Neuronal stem cell (in vitro differentiated cells): ENCODE measurements around the gene FXYD6.

Experiments
- DNase-seq: peaks from one replicate; pipeline ENCODE4 v3.0.0-alpha.2; 2013; ENCODE audit warnings: low spot score
- H2AFZ ChIP-seq: one replicate; pipeline ENCODE4 v1.6.1; 2013; ENCODE audit warnings: mild to moderate bottlenecking, low read length, inconsistent platforms
- H2AK5ac ChIP-seq: 2 replicates; pipeline ENCODE4 v1.6.1; 2013; ENCODE audit warnings: low read depth, mild to moderate bottlenecking, inconsistent platforms, low read length, moderate library complexity, mixed read lengths
- H2BK120ac ChIP-seq: 2 replicates; pipeline ENCODE4 v1.6.1; 2013; ENCODE audit warnings: low read depth, mild to moderate bottlenecking, inconsistent platforms, low read length, moderate library complexity, mixed read lengths
- H2BK12ac ChIP-seq: one replicate; pipeline ENCODE4 v1.6.1; 2013; ENCODE audit warnings: low read length, inconsistent platforms
- H2BK15ac ChIP-seq: 2 replicates; pipeline ENCODE4 v1.6.1; 2013; ENCODE audit warnings: mild to moderate bottlenecking, low read length, inconsistent platforms, mixed read lengths
- H2BK5ac ChIP-seq: one replicate; pipeline ENCODE4 v1.6.1; 2013; ENCODE audit warnings: inconsistent platforms, mild to moderate bottlenecking, low read length, moderate library complexity
- H3K14ac ChIP-seq: one replicate; pipeline ENCODE4 v1.6.1; 2013; ENCODE audit warnings: low read length, inconsistent platforms
- H3K18ac ChIP-seq: 2 replicates; pipeline ENCODE4 v1.6.1; 2013; ENCODE audit warnings: low read length, inconsistent platforms
- H3K23ac ChIP-seq: 2 replicates; pipeline ENCODE4 v1.6.1; 2013; ENCODE audit warnings: low read depth, mild to moderate bottlenecking, mixed read lengths, low read length, inconsistent platforms; ENCODE audit not compliant: poor library complexity
- H3K27ac ChIP-seq: replicated peaks from 3 replicates; pipeline ENCODE4 v1.5.1; 2013; ENCODE audit warnings: low read length, inconsistent platforms
- H3K27me3 ChIP-seq, 3 experiments: 2 replicates each; pipeline ENCODE4 v1.6.1; 2013; ENCODE audit warnings: low read length in 3 of 3, mild to moderate bottlenecking in 2 of 3, inconsistent platforms in 1 of 3, low read depth in 1 of 3, mixed read lengths in 1 of 3, moderate library complexity in 1 of 3; ENCODE audit not compliant: control insufficient read depth in 3 of 3, insufficient read depth in 3 of 3
- H3K36me3 ChIP-seq, 2 donors: replicated peaks in 1 of 2; 2 replicates each; pipeline ENCODE4 v1.6.1; 2013; ENCODE audit warnings: low read length in 2 of 2; ENCODE audit not compliant: control insufficient read depth in 2 of 2, insufficient read depth in 2 of 2
- H3K4ac ChIP-seq: 2 replicates; pipeline ENCODE4 v1.6.1; 2013; ENCODE audit warnings: inconsistent platforms, mild to moderate bottlenecking, low read length, moderate library complexity
- H3K4me1 ChIP-seq, 2 donors: 1 replicate in 1 of 2; 2 replicates in 1 of 2; pipeline ENCODE4 v1.6.1; 2013; ENCODE audit warnings: low read length in 2 of 2, low read depth in 1 of 2; ENCODE audit not compliant: control insufficient read depth in 2 of 2, insufficient read depth in 1 of 2
- H3K4me2 ChIP-seq: one replicate; pipeline ENCODE4 v1.6.1; 2013; ENCODE audit warnings: mild to moderate bottlenecking, low read length, inconsistent platforms; ENCODE audit not compliant: insufficient read depth, poor library complexity, severe bottlenecking
- H3K4me3 ChIP-seq, 2 donors: 2 replicates each; pipeline ENCODE4 v1.5.1; 2013; ENCODE audit warnings: low read length in 2 of 2, mild to moderate bottlenecking in 2 of 2, inconsistent platforms in 1 of 2, moderate library complexity in 1 of 2
- H3K79me1 ChIP-seq: one replicate; pipeline ENCODE4 v1.6.1; 2013; ENCODE audit warnings: low read depth, mild to moderate bottlenecking, inconsistent platforms, low read length, moderate library complexity
- H3K9ac ChIP-seq: one replicate; pipeline ENCODE4 v1.6.1; 2013; ENCODE audit warnings: mild to moderate bottlenecking, low read depth, low read length, inconsistent platforms; ENCODE audit not compliant: poor library complexity
- H3K9me3 ChIP-seq, 2 donors: replicated peaks in 1 of 2; 2 replicates each; pipeline versions ENCODE3 to v1.6.1; 2013; ENCODE audit warnings: low read length in 2 of 2, mild to moderate bottlenecking in 2 of 2, inconsistent platforms in 1 of 2, low read depth in 1 of 2, mixed read lengths in 1 of 2, moderate library complexity in 1 of 2; ENCODE audit not compliant: control insufficient read depth in 2 of 2, insufficient read depth in 1 of 2
- H4K8ac ChIP-seq: one replicate; pipeline ENCODE4 v1.6.1; 2013; ENCODE audit warnings: low read depth, mild to moderate bottlenecking, inconsistent platforms, low read length, moderate library complexity
- H4K91ac ChIP-seq: one replicate; pipeline ENCODE4 v1.6.1; 2013; ENCODE audit warnings: low read length, low read depth, mild to moderate bottlenecking, inconsistent platforms; ENCODE audit not compliant: poor library complexity
- WGBS, 2 donors: extraction: QIAGEN DNeasy Blood & Tissue Kit; methylation state at CpG; one replicate each; pipeline ENCODE4 v1.1.7; 2013; ENCODE audit warnings: missing lambda C conversion rate in 2 of 2, mixed read lengths in 1 of 2; ENCODE audit not compliant: insufficient read length in 2 of 2, insufficient replicate concordance in 1 of 2; ENCODE audit errors: extremely low coverage in 2 of 2; 5-methylcytosine and 5-hydroxymethylcytosine counted together

FXYD6 gene

DNA sequence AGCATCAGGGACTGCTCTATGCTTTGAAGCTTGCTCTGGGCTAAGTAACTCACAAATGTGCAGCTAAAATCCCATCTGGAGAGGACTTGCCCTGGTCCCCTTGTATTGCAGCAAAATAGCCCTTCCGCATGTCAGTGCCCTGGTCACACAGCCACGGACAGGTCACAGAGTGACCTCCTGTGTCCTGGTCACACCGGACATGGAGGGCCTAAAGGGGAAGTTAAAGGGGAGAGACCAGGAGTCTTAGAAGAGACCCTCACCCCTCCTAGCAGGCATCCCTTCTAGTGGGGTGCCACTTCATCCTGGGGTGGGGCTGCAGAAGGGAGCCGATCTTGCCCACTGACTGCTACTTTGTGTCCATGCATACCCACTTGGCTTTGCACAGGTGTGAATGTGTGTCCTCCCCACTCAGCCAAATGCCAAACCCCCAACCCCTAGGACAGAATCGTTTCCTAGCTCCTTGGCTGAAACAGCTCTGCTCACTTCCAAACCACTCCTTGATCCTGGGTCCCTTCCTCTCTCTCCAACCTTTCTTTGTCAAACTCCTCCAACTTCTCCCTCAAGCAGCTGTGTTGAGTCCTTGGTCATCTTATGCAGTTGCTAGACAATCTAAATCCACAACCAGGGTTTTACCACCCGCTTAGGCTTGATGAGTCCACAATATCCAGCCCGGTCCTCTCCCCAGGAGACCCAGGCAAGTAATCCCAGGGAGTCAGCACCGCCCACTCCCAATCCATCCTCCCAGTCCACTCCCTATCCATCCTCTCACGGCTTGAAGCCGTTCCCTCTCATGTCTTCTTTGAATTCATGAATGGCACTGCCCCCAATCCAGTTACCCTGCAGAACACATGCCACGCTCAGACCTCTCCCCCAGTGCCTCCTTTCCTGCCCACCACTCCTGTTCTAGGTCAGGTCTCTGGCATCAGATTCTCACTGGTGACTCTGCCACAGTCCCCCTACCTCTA, 3.3 kb upstream of the FXYD6 start:
- no CpG with 5 or more reads among the region's 11 CpGs for WGBS, 2 donors
- no peak overlapping the region for H4K8ac ChIP-seq
- no peak for DNase-seq

DNA sequence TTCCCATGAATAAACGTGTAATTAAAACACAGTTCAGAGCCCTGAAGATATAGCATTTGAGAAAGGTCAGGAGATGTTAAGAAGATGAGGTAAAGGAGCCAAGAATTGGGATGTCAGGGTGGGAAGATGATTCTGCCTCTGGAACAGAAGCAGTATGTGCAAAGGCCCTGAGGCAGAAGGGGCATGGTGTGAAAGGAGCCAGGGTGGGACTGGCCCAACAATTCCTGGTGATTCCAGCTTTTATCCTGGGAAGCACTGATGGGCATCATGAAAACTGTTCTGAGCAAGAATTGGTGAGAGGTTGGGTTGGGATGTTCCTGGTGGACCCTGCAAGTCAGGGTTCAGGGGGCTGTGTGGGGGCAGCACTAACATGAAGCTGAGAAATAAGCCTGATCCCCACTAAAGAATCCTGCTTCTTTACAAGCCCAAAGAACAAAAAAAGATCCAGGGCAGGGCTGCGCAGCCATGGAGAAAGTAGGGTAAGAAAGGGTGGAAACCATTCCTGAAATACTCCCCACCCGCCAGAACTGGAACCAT, 2.5 kb upstream of the FXYD6 start:
- Histone ChIP-seq H3K23ac (no peak overlapping the region), H4K91ac (no peak overlapping the region), H2BK120ac (no peak overlapping the region), H3K36me3 (peaks cover 0 to 1% of the 10 kb centered on the region in 2 donors), H3K9ac (no peak overlapping the region), H3K18ac (no peak overlapping the region), H3K4me2 (no peak overlapping the region), H2AFZ (no peak overlapping the region), H3K27ac (no peak overlapping the region), H2AK5ac (no peak overlapping the region), H4K8ac (no peak overlapping the region), H3K79me1 (peaks cover 8% of the 10 kb centered on the region), H3K14ac (no peak overlapping the region), H2BK12ac (no peak overlapping the region), H3K4ac (no peak overlapping the region), H3K9me3 (no peaks in the 10 kb centered on the region), H2BK15ac (no peak overlapping the region), H3K4me1 (peaks cover 15 to 23% of the 10 kb centered on the region in 2 donors), H3K27me3 (peaks cover 0 to 55% (median 0%) of the 10 kb centered on the region in 3 experiments), H3K4me3 (no peak overlapping the region), H2BK5ac (no peak overlapping the region)
- no CpG with 5 or more reads among the region's 3 CpGs for WGBS, 2 donors
- no peak for DNase-seq

More for the DNA sequence above, 3.3 kb upstream of the FXYD6 start:
- H3K4me3 ChIP-seq, result no peak overlapping the region
- no peak overlapping the region for H3K23ac ChIP-seq
- H2BK15ac ChIP-seq, result no peak overlapping the region
- H3K79me1 ChIP-seq, result peaks cover 8% of the 10 kb centered on the region
- H2BK120ac ChIP-seq, result no peak overlapping the region
- H3K18ac ChIP-seq, result no peak overlapping the region
- no peak overlapping the region for H2AK5ac ChIP-seq
- H3K4me1 ChIP-seq, result peaks cover 15 to 18% of the 10 kb centered on the region in 2 donors
- H3K14ac ChIP-seq, result no peak overlapping the region
- H2BK12ac ChIP-seq, result no peak overlapping the region
- no peak overlapping the region for H3K27ac ChIP-seq
- H3K36me3 ChIP-seq, result peaks cover 0 to 1% of the 10 kb centered on the region in 2 donors
- H3K4me2 ChIP-seq, result no peak overlapping the region
- H4K91ac ChIP-seq, result no peak overlapping the region
- no peak overlapping the region for H3K9ac ChIP-seq
- no peak overlapping the region for H2AFZ ChIP-seq
- peaks cover 0 to 56% (median 0%) of the 10 kb centered on the region in 3 experiments for H3K27me3 ChIP-seq
- no peak overlapping the region for H2BK5ac ChIP-seq
- H3K4ac ChIP-seq, result no peak overlapping the region
- H3K9me3 ChIP-seq, result no peaks in the 10 kb centered on the region

DNA sequence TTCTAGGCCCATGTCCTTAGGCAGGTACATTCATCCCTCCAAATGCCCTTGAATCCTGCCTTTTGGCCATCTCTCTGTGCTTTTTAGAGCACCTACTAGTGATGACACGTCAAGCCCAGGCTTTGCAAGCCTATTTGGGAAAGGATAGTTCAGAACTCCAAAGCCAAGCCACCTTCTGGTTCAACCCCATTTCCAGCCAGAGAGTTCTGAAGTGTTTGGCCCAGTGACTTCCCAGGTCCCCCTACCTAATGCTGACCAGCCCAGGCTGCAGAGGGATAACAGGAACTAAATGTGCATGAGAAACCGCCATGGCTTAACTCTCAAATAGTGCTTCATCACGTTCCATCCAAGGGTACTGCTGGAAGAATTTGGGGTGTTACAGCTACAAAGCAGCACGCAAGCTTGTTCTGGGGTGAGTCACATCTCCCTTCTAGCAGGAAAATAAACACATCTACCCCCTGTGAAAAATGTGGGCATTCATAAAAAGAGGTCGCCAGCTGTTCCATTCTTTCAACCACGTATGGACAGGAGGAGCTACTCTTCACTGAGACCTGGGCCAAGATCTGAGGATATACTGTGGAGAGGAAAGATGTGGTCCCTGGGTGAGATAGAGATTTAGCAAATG, 2.0 kb upstream of the FXYD6 start:
- Histone ChIP-seq H2AK5ac (no peak overlapping the region), H3K23ac (no peak overlapping the region), H3K18ac (no peak overlapping the region), H3K4me3 (no peak overlapping the region), H3K4ac (no peak overlapping the region), H2AFZ (no peak overlapping the region), H3K9ac (no peak overlapping the region), H3K4me1 (peaks cover 15 to 23% of the 10 kb centered on the region in 2 donors), H3K36me3 (peaks cover 0 to 1% of the 10 kb centered on the region in 2 donors), H2BK12ac (no peak overlapping the region), H4K8ac (no peak overlapping the region), H2BK120ac (no peak overlapping the region), H2BK5ac (no peak overlapping the region), H4K91ac (no peak overlapping the region), H2BK15ac (no peak overlapping the region), H3K79me1 (peaks cover 8% of the 10 kb centered on the region), H3K27ac (no peak overlapping the region), H3K4me2 (no peak overlapping the region), H3K27me3 (peaks cover 0 to 55% (median 0%) of the 10 kb centered on the region in 3 experiments), H3K9me3 (no peaks in the 10 kb centered on the region), H3K14ac (no peak overlapping the region)
- no peak for DNase-seq
- WGBS, 2 donors, result no CpG with 5 or more reads among the region's 6 CpGs
